Gastrocnemius medialis (tissue), 4 donors: ENCODE data around the gene CNNM3. TPM values are rescaled to one million over a fixed set of nuclear protein-coding genes. Genes with fewer than 3 reads are reported as not detected.
A peak's percentile ranks its signal among the peaks of the same experiment; 100 is the strongest.

Experiments used
- ATAC-seq, 2 donors: fragments of 150-250 bp; one replicate each; pipeline ENCODE4 v1.9.1; 2016
- DNase-seq, 2 donors: peaks; one replicate each; pipeline ENCODE4 v3.0.0-alpha.2; 2019
- H3K27ac ChIP-seq, 4 donors: fragments of 200-600 bp; sonication (generic); 1 replicate in 1 of 4; 2 replicates in 3 of 4; pipeline ENCODE4 v1.5.1; 2016 to 2018; ENCODE audit warnings: mild to moderate bottlenecking in 2 of 4, moderate library complexity in 1 of 4
- H3K27me3 ChIP-seq, 3 donors: fragments of 200-600 bp; sonication (generic) in 2 of 3; 1 replicate in 1 of 3; 2 replicates in 2 of 3; pipeline versions ENCODE4 v1.5.1 to v1.6.0; 2016 to 2019; ENCODE audit warnings: mild to moderate bottlenecking in 1 of 3, moderate library complexity in 1 of 3
- H3K36me3 ChIP-seq, 2 donors: fragments of 200-600 bp; sonication (generic) in 1 of 2; one replicate each; pipeline ENCODE4 v1.5.1; 2017 to 2018
- H3K4me1 ChIP-seq, 2 donors: fragments of 200-600 bp; sonication (generic) in 1 of 2; one replicate each; pipeline ENCODE4 v1.5.1; 2016 to 2017; ENCODE audit warnings: mild to moderate bottlenecking in 2 of 2
- H3K4me3 ChIP-seq, 4 donors: fragments of 200-600 bp; sonication (generic) in 3 of 4; 1 replicate in 1 of 4; 2 replicates in 3 of 4; pipeline ENCODE4 v1.5.1; 2016 to 2019; ENCODE audit warnings: mild to moderate bottlenecking in 2 of 4
- H3K9me3 ChIP-seq, 3 donors: fragments of 200-600 bp; sonication (generic) in 2 of 3; 1 replicate in 1 of 3; 2 replicates in 2 of 3; pipeline ENCODE4 v1.5.1; 2016 to 2019
- CTCF ChIP-seq, 5 experiments: fragments of 450-650 bp in 3 of 5; fragments of 200-600 bp in 2 of 5; sonication (generic) in 2 of 5; IDR thresholded peaks in 4 of 5; conservative IDR thresholded peaks in 1 of 5; 1 replicate in 4 of 5; 2 replicates in 1 of 5; pipeline ENCODE4 v1.5.1; 2016 to 2019; ENCODE audit warnings: antibody characterized with exemption in 5 of 5, mild to moderate bottlenecking in 3 of 5, moderate library complexity in 3 of 5
- POLR2A ChIP-seq, 2 donors: fragments of 450-650 bp; IDR thresholded peaks; one replicate each; pipeline ENCODE4 v1.6.1; 2017; ENCODE audit warnings: antibody characterized with exemption in 2 of 2, mild to moderate bottlenecking in 2 of 2, moderate library complexity in 2 of 2
- in situ Hi-C, 4 donors: fragments of 200-750 bp; cut with MboI; loops; one replicate each; pipeline versions ENCODE4 v1.15.0 to v1.8.0; 2017; ENCODE audit warnings: low sequenced_read_pairs in 4 of 4
- intact Hi-C: fragments of 100-400 bp; cut with DNase I; formaldehyde crosslinking; loops from one replicate; pipeline ENCODE4 v1.15.1; 2023; ENCODE audit warnings: low total_unique reads
- total RNA-seq, 4 donors: library from RNA; depleted of rRNA; stranded (reverse); fragments of >200 nt; gene quantifications; one replicate each; pipeline versions ENCODE4 v1.1.0 to v1.2.3, GENCODE V29; 2016

Gene CNNM3
- total RNA-seq, 4 donors from 2014 or later, result 3.3 to 9.8 (median 8.6) TPM

DNA sequence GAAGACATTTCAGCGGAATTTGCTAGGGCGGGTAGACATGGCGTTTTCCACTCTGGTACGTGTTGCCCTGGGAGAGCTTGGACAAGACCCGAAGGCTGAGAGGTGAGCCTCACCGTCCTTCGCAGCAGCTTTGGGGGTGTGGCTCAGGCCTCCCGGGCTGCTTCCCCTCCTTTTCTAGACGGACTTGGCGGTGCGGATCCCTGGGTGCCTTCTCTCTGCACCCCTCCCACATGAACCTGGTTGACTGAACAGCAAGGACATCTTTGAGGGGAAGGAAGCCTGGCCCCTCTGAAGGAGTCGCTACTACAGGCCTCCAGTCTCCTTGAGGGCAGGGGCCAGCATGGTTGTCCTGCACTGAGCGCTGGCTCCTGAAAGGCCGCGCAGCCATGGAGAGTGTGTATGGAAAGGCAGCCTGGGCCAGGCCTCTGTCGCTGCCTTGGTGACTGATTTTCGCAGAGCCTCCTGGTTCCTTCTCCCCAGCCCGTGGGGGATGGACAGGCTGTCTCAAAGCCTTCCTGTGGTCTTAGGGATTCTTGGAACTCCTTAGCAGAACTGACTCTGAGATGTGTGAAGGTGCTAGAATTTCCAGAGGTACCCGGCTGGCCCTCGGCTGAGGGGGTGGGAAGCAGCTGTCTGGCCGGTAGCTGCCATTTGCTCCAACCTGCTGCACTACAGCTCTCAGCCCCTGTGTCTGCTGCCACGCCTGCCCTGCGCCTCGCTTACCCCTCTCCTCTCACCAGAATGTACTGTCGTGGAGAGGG lies 45.4 kb upstream of the CNNM3 start:
- peak; percentile 17 to 18 for ATAC-seq
- DNase-seq, result no peak
- intact Hi-C loops, result loop anchor here (1.0 to 2.0 kb wide), 3 partner anchors 18 to 72 kb away; no protein-coding TSS in a partner anchor
- Histone ChIP-seq H3K27ac (peak overlapping the region; percentile 89 to 95 (median 92)), H3K4me3 (no peak overlapping the region), H3K27me3 (no peaks in the 10 kb centered on the region), H3K9me3 (no peaks in the 10 kb centered on the region), H3K4me1 (peaks cover 27 to 29% of the 10 kb centered on the region in 2 donors), H3K36me3 (no peaks in the 10 kb centered on the region)
- TF ChIP-seq POLR2A (IDR thresholded peaks at IDR 0.05) (no peak), CTCF (IDR thresholded peaks at IDR 0.05 in 4 of 5, conservative IDR thresholded peaks at IDR 0.05 in 1 of 5) (no peak)
- in situ Hi-C loops, result no loop called here

DNA sequence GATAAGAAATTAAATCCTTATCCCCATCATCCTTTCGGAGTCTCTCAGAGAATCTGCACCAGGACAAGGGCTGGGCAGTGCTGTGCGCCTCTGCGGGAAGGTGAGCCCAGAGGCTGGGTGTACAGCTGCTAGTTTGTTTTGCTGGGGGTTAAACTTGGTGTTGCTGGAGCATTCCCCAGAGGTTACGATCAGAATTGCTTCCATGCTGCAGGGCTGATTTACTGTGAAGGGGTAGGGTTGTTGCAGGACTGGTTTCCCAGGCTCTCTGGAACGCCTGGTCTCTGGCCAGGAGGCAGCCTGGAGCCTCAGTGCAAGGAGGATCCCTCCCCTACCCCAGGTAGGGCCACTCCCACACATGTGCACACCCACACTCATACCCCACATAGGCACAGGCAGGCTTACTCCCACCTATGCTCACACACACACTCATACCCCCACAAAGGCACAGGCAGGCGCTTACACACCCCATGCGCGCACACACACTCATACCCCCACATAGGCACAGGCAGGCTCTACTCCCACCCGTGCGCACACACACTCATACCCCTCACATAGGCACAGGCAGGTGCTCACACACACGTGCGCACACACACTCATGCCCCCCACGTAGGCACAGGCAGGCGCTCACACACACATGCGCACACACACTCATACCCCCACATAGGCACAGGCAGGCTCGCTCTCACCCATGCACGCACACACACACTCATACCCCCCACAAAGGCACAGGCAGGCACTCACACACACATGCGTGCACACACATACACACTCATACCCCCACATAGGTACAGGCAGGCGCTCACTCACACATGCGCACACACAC lies 44.1 kb upstream of the CNNM3 start:
- peaks cover 27 to 29% of the 10 kb centered on the region in 2 donors for H3K4me1 ChIP-seq
- no peaks in the 10 kb centered on the region for H3K9me3 ChIP-seq
- intact Hi-C loops (loop anchor here (2.0 kb wide), 2 partner anchors 29 to 71 kb away; no protein-coding TSS in a partner anchor), in situ Hi-C loops (no loop called here)
- H3K27ac ChIP-seq, result peak overlapping the region; percentile 89 to 95 (median 92)
- H3K27me3 ChIP-seq, result no peaks in the 10 kb centered on the region
- DNase-seq (no peak), ATAC-seq (no peak)
- TF ChIP-seq CTCF (IDR thresholded peaks at IDR 0.05 in 4 of 5, conservative IDR thresholded peaks at IDR 0.05 in 1 of 5) (no peak), POLR2A (IDR thresholded peaks at IDR 0.05) (no peak)
- no peaks in the 10 kb centered on the region for H3K36me3 ChIP-seq
- no peak overlapping the region for H3K4me3 ChIP-seq

DNA sequence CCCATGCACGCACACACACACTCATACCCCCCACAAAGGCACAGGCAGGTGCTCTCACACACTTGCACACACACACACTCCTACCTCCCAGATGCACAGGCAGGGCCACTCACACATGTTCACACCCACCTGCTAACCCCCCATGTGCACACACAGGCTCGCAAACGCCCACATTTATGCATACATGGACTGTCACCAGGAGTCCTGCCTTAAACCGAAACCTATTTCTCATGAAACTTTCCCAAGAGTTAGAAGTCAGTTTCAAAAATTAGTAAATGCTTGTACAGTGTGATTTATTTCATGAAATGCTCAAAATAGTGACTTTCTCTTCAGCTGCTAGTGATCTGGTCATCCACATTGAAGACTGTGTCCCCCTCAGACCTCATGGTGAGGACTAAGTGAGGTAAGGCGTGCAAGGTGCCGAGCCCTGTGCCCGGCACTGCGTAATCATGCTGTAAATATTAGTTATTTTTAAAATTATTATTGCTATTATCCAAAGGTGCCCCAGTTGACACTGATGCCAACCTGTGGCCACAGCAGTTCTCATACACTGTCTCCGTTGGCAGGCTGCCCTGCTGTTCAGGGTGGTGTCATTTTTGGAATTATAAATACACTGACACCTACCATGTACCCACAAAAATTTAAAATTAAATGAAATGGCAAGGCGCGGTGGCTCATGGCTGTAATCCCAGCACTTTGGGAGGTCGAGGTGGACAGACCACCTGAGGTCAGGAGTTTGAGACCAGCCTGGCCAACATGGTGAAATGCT lies 43.0 kb upstream of the CNNM3 start:
- H3K36me3 ChIP-seq, result no peaks in the 10 kb centered on the region
- ATAC-seq (no peak), DNase-seq (no peak)
- no peaks in the 10 kb centered on the region for H3K27me3 ChIP-seq
- in situ Hi-C loops, result no loop called here
- intact Hi-C loops, result no loop called here
- H3K4me1 ChIP-seq, result peaks cover 31% of the 10 kb centered on the region in 2 donors
- H3K4me3 ChIP-seq, result no peak overlapping the region
- TF ChIP-seq POLR2A (IDR thresholded peaks at IDR 0.05), result no peak
- no peak for TF ChIP-seq CTCF (IDR thresholded peaks at IDR 0.05 in 4 of 5, conservative IDR thresholded peaks at IDR 0.05 in 1 of 5)
- H3K9me3 ChIP-seq, result no peaks in the 10 kb centered on the region
- H3K27ac ChIP-seq, result no peak overlapping the region

DNA sequence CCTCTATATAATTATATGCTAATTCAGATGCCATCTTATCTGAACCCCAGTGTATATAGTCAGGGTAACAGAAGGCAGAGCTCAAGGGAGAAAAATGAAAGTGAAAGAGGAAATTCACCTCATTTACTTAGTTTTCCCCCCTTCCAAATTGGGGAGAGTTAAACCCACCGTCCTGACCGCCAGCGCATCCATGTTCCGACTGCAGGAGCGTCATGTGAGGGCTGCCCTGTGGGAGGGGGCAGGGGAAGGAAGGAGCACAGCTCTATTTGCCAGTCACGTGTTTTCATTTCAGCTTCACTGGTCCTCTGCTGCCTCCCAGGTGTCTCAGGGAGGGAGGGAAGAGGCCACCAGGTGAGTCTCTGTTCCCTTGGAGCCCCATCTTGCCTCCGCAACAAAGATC lies 42.1 kb upstream of the CNNM3 start:
- Histone ChIP-seq H3K27me3 (no peaks in the 10 kb centered on the region), H3K27ac (no peak overlapping the region), H3K9me3 (no peaks in the 10 kb centered on the region), H3K4me1 (peaks cover 31% of the 10 kb centered on the region in 2 donors), H3K36me3 (no peaks in the 10 kb centered on the region), H3K4me3 (no peak overlapping the region)
- TF ChIP-seq POLR2A (IDR thresholded peaks at IDR 0.05) (no peak), CTCF (IDR thresholded peaks at IDR 0.05 in 4 of 5, conservative IDR thresholded peaks at IDR 0.05 in 1 of 5) (no peak)
- DNase-seq (no peak), ATAC-seq (no peak)
- in situ Hi-C loops (no loop called here), intact Hi-C loops (no loop called here)
